Liver (tissue), 9 donors: ENCODE data around the gene ELL2. TPM values are rescaled to one million over a fixed set of nuclear protein-coding genes. Genes with fewer than 3 reads are reported as not detected.

ENCODE experiments used
- DNase-seq: peaks from one replicate; pipeline ENCODE4 v3.0.0-alpha.2; 2017; ENCODE audit warnings: low spot score
- H3K27ac ChIP-seq, 2 donors: one replicate each; pipeline ENCODE4 v1.7.0; 2013; ENCODE audit warnings: inconsistent platforms in 2 of 2, low read length in 2 of 2, control low read depth in 1 of 2, low read depth in 1 of 2, mild to moderate bottlenecking in 1 of 2
- H3K27me3 ChIP-seq, 4 donors: one replicate each; pipeline versions ENCODE4 v1.6.1 to v1.7.0; 2013; ENCODE audit warnings: low read length in 3 of 4, inconsistent platforms in 1 of 4, mild to moderate bottlenecking in 1 of 4, moderate library complexity in 1 of 4; ENCODE audit not compliant: control insufficient read depth in 4 of 4, insufficient read depth in 4 of 4
- H3K36me3 ChIP-seq, 4 donors: one replicate each; pipeline versions ENCODE4 v1.6.1 to v1.7.0; 2013; ENCODE audit warnings: low read length in 3 of 4, mild to moderate bottlenecking in 3 of 4, low read depth in 1 of 4, moderate library complexity in 1 of 4; ENCODE audit not compliant: control insufficient read depth in 4 of 4, insufficient read depth in 3 of 4
- H3K4me1 ChIP-seq, 4 donors: one replicate each; pipeline versions ENCODE4 v1.6.1 to v1.7.0; 2013; ENCODE audit warnings: low read length in 3 of 4, mild to moderate bottlenecking in 3 of 4, moderate library complexity in 1 of 4; ENCODE audit not compliant: control insufficient read depth in 4 of 4, insufficient read depth in 4 of 4
- H3K4me3 ChIP-seq, 3 donors: one replicate each; pipeline versions ENCODE4 v1.6.1 to v1.7.0; 2013; ENCODE audit warnings: low read length in 3 of 3, control low read depth in 1 of 3, low read depth in 1 of 3, mild to moderate bottlenecking in 1 of 3
- H3K9ac ChIP-seq, 2 donors: one replicate each; pipeline ENCODE4 v1.7.0; 2013; ENCODE audit warnings: low read length in 2 of 2, mild to moderate bottlenecking in 2 of 2, moderate library complexity in 2 of 2, control low read depth in 1 of 2, low read depth in 1 of 2
- H3K9me3 ChIP-seq, 4 donors: one replicate each; pipeline versions ENCODE4 v1.6.1 to v1.7.0; 2013; ENCODE audit warnings: low read length in 3 of 4; ENCODE audit not compliant: control insufficient read depth in 4 of 4
- ATF3 ChIP-seq: IDR thresholded peaks from 2 replicates; pipeline ENCODE4 v1.6.1; 2016; ENCODE audit warnings: antibody characterized with exemption
- CTCF ChIP-seq: fragments of 150-350 bp; IDR thresholded peaks from 2 replicates; pipeline ENCODE4 v1.5.1; 2017; ENCODE audit warnings: improper control_type of control experiment, low read depth, low read length; ENCODE audit not compliant: missing input control
- EGR1 ChIP-seq, 2 donors: IDR thresholded peaks; 2 replicates each; pipeline ENCODE4 v1.6.1; 2016 to 2018; ENCODE audit warnings: antibody characterized with exemption in 2 of 2, low read depth in 2 of 2
- FOXA1 ChIP-seq: IDR thresholded peaks from 2 replicates; pipeline ENCODE4 v1.6.1; 2016; ENCODE audit warnings: antibody characterized with exemption
- FOXA2 ChIP-seq: IDR thresholded peaks from 2 replicates; pipeline ENCODE4 v1.6.1; 2016; ENCODE audit warnings: antibody characterized with exemption
- GABPA ChIP-seq, 2 donors: IDR thresholded peaks in 1 of 2; conservative IDR thresholded peaks in 1 of 2; 2 replicates each; pipeline ENCODE4 v1.6.1; 2016; ENCODE audit warnings: antibody characterized with exemption in 2 of 2, mild to moderate bottlenecking in 1 of 2, moderate library complexity in 1 of 2
- HNF4A ChIP-seq, 2 donors: conservative IDR thresholded peaks; 2 replicates each; pipeline ENCODE4 v1.6.1; 2016; ENCODE audit warnings: antibody characterized with exemption in 2 of 2, mild to moderate bottlenecking in 2 of 2
- HNF4G ChIP-seq: IDR thresholded peaks from 2 replicates; pipeline ENCODE4 v1.6.1; 2016; ENCODE audit warnings: antibody characterized with exemption
- JUND ChIP-seq, 2 donors: IDR thresholded peaks; 2 replicates each; pipeline ENCODE4 v1.6.1; 2016; ENCODE audit warnings: antibody characterized with exemption in 2 of 2
- NR2F2 ChIP-seq: IDR thresholded peaks from 2 replicates; pipeline ENCODE4 v1.6.1; 2016; ENCODE audit warnings: antibody characterized with exemption
- REST ChIP-seq: IDR thresholded peaks from 2 replicates; pipeline ENCODE4 v1.6.1; 2016; ENCODE audit warnings: antibody characterized with exemption, mild to moderate bottlenecking
- RXRA ChIP-seq, 2 donors: IDR thresholded peaks; 2 replicates each; pipeline ENCODE4 v1.6.1; 2017 to 2018; ENCODE audit warnings: antibody characterized with exemption in 2 of 2, mild to moderate bottlenecking in 1 of 2
- SP1 ChIP-seq: IDR thresholded peaks from 2 replicates; pipeline ENCODE4 v1.6.1; 2018; ENCODE audit warnings: antibody characterized with exemption, mild to moderate bottlenecking
- TAF1 ChIP-seq: conservative IDR thresholded peaks from 2 replicates; pipeline ENCODE4 v1.6.1; 2016; ENCODE audit warnings: antibody characterized with exemption, mild to moderate bottlenecking
- YY1 ChIP-seq: IDR thresholded peaks from 2 replicates; pipeline ENCODE4 v1.6.1; 2016; ENCODE audit warnings: antibody characterized with exemption, mild to moderate bottlenecking
- ZBTB33 ChIP-seq: IDR thresholded peaks from 2 replicates; pipeline ENCODE4 v1.6.1; 2016; ENCODE audit warnings: antibody characterized with exemption
- WGBS: extraction: QIAGEN DNeasy Blood & Tissue Kit; methylation state at CpG from one replicate; pipeline ENCODE4 v1.1.7; 2013; 5-methylcytosine and 5-hydroxymethylcytosine counted together
- polyA plus RNA-seq, 2 donors: library from polyadenylated mRNA; stranded (reverse) in 1 of 2; unstranded in 1 of 2; fragments of 200-250 nt in 1 of 2; fragments of >200 nt in 1 of 2; fragmentation: Nextera tagmentation in 1 of 2; extraction: Ambion mirVana in 1 of 2; gene quantifications; one replicate each; pipeline versions ENCODE4 v1.2.1 to v1.2.3, GENCODE V29; 2013 to 2015
- total RNA-seq, 2 donors: library from RNA; depleted of rRNA; stranded (reverse); fragments of >200 nt; gene quantifications; one replicate each; pipeline ENCODE4 v1.2.3, GENCODE V29; 2014
- donor health status: healthy.
- donor health status: healthy.
- donor health status: healthy.
- donor health status: healthy.
- donor health status: healthy.

ELL2 gene
- total and polyA plus RNA-seq, 4 donors, result 21.0 to 64.5 (median 45.9) TPM

GRCh38 chr5:95921501-95921900 lies 40.1 kb downstream of the ELL2 start:
- no peak overlapping the region for H3K27ac ChIP-seq
- H3K27me3 ChIP-seq, result no peaks in the 10 kb centered on the region
- TF ChIP-seq HNF4A (conservative IDR thresholded peaks at IDR 0.05) (no peak), NR2F2 (no peak), YY1 (no peak), TAF1 (no peak), ZBTB33 (no peak), HNF4G (no peak)
- H3K9me3 ChIP-seq, result no peaks in the 10 kb centered on the region
- no peak overlapping the region for H3K9ac ChIP-seq
- H3K4me1 ChIP-seq, result peaks cover 6 to 78% (median 64%) of the 10 kb centered on the region in 4 donors
- WGBS, result 99% methylated on average over 3 of the region's 3 CpGs
- no peak for DNase-seq
- peaks cover 0 to 9% (median 3%) of the 10 kb centered on the region in 4 donors for H3K36me3 ChIP-seq
- no peak overlapping the region for H3K4me3 ChIP-seq

GRCh38 chr5:95920822-95921221 lies 40.8 kb downstream of the ELL2 start:
- 97% methylated on average over 1 of the region's 1 CpG for WGBS

More at GRCh38 chr5:95920822-95921221, 40.8 kb downstream of the ELL2 start:
- Histone ChIP-seq H3K27ac (no peak overlapping the region), H3K9ac (no peak overlapping the region), H3K4me1 (peaks cover 7 to 77% (median 58%) of the 10 kb centered on the region in 4 donors), H3K27me3 (no peaks in the 10 kb centered on the region), H3K4me3 (no peak overlapping the region), H3K36me3 (peaks cover 0 to 15% (median 5%) of the 10 kb centered on the region in 4 donors), H3K9me3 (no peaks in the 10 kb centered on the region)
- TF ChIP-seq ZBTB33, result no peak
- no peak for TF ChIP-seq EGR1 (IDR thresholded peaks at IDR 0.05; ENCODE audit: low read depth in 2 of 2)
- no peak for TF ChIP-seq CTCF
- no peak for TF ChIP-seq REST
- no peak for TF ChIP-seq JUND (IDR thresholded peaks at IDR 0.05)
- no peak for TF ChIP-seq NR2F2
- TF ChIP-seq RXRA (IDR thresholded peaks at IDR 0.05), result no peak
- no peak for TF ChIP-seq SP1
- no peak for TF ChIP-seq HNF4A (conservative IDR thresholded peaks at IDR 0.05)
- no peak for TF ChIP-seq YY1
- TF ChIP-seq ATF3, result no peak
- TF ChIP-seq GABPA (IDR thresholded peaks at IDR 0.05 in 1 of 2, conservative IDR thresholded peaks at IDR 0.05 in 1 of 2), result no peak
- no peak for TF ChIP-seq FOXA2
- no peak for TF ChIP-seq TAF1
- TF ChIP-seq FOXA1, result no peak
- DNase-seq, result no peak
